Kasumi-1 (cell line): Measurements from ENCODE around the gene ADD2.

ENCODE experiments used
- DNase-seq, 2 experiments: peaks; one replicate each; lab custom pipeline; 2025; lab: John Stamatoyannopoulos, UW

The ADD2 gene

DNA sequence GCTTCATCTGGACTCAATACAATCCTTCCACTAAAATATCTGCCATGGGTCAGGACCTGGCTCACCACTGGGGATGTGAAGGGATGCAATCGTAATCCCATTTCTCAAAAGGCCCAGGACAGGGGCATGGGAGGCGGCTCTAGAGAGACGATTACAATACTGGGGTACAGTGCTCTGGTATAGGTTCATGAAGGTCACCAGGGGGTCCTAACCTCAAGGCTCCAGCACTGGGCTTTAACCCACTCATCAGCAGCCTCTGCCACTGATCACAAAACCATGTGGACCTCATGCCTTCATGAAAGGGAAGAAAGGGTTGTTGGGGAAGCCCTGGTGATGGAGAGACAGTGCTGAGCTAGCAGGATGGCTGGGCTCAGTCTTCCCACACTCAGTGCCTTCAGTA lies 48.8 kb downstream of the ADD2 start:
- no peak for DNase-seq

DNA sequence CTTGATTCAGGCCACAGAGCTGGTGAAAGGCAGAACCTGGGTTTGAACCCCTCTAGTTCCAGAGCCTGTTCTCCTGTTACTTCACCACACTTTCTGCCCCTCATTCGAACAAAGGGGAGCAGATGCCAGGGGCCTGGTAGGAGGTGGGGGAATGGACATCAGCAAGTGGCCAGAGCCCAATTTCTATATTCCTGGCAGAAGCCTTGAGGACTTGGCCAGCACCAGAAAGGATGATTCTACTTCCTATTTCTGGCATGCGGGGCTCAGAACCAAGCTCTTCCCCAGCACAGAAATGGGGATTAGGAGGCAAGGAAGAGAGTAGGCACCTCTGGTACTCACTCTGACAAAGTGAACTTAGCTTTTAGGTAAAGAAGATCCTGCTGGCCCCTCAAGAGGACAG lies 49.3 kb downstream of the ADD2 start:
- no peak for DNase-seq

DNA sequence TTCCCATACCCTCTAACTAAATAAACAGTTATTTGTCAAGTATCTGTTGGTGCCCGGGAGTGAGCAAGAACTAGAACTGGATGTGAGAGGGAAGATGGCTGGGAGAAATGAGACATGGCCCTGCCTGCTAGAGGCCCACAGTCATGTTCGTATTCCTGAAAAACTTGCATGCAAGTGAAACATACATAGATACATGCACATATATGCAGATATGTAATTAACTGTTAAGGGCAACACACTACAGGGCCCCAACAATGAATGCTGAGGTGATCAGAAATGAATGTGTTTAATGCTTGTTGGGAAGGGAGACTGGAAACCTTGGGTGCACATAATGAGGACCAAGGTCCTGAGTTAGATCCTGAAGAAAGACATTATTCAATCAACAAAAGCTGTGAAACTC lies 49.8 kb downstream of the ADD2 start:
- DNase-seq = no peak

DNA sequence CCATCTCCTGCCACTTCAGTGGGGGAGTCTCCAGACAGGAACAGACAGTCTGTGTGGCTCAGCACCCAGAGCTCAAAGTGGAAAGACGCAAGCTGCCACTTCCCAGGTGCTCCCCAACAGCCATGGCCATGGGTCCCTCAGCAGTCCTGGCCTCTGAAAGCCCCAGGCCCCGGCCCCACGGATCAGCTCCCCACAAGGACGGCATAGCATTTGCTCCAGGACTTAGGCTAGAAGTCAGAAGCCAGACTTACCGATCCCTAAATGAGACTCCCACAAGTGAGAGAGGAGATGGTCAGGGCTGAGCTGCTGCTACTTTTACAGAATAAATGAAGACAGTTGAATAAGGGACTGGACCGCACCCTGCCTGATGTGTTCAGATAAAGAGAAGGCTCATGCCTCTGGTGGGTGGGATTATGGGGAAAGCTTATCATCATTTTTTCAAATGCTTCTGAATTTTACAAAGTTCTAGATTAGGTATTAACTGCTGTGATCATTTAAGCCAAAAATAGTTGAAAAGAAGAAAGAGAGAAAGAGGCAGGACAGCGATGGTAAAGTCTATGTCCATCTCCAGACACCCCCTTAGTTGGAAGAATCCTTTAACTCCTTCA lies 50.5 kb downstream of the ADD2 start:
- no peak for DNase-seq

DNA sequence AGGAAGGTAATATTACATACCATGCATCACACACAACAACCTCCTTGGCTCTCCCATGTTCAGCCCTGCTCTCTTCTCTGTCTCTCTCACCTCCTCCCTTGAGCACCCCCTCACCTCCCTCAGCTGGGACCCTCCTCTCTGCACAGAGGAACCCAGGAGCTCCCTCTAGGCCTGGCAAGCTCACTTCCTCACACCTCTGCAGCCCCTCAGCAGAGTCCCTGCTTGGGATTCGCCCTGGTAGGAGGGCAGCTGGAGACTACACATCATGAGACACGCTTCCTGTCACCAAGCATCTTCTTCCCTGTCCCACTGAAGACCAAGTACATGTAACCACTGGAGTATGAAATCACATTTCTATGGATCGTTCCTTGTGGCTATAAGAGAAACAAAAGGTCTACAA lies 51.0 kb downstream of the ADD2 start:
- no peak for DNase-seq

DNA sequence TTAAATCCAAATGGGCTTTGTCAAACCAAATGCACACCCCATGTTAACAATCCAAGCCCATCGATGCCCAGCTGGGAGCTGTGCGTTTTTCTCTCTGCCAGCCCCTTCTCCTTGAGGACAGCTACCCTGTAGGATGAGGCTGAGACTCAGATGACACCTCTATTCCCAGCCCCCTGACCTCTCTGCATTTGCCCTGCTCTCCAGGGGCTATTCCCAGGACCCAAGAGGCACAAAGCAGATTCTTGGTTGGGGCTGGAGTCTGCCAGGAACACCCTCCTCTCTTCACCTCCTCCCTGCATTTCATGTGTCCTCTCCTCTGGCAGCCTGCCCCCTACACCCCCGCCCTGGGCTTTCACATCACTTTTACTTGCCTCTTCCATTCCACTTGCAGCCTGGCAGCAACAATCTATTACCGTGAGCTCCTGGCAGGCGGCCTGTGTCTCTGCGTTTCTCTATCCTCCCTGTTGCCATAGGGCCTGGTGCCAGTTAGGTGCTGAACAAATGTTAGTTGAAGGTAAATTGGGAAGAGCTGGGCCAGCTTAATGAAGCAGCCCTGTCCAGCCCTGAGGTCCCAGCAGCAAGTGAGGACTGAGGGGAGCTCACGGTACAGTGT lies 51.8 kb downstream of the ADD2 start:
- no peak for DNase-seq

DNA sequence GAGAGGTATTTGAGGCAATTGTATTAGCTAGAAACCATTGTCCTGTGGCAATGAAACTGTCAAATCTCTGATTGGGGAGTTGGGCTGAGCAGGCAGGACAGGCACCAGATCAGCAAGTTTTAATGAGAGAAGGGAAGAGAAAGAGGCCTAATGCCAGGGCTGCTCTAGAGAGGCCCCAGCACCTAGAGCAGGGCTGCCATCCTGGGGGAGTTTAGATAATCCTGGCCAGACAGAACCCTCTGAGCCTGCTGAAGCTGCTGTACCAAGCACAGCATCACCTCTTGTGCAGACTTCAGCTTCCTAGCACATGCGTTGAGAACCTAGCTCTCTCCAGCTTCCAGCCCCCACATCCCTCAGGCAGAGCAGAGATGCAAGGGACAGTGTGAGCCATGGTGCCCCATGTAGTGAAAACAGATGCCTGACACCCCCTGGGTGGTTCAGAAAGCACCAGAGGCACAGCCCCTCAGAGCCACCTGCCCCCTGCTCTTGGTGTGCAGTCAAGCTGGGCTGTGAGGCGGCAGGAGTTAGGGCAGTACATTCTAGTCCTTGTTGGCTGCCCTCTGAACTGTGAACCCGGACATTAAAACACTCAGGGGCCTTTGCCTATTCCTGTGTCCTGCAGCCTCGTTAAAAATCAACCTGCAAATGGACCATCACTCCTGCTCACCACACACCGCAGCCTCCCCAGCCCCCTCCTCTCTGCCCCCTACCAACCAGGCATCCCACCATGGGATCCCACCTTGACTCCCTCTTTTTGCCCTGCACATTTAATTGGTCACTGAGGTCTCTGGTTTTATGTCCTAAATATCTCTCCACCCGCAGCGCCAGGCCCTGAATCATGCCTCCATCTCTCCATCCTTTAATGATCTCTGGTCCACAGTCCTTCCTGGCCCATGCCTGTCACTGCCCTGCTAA lies 52.7 kb downstream of the ADD2 start:
- no peak for DNase-seq

DNA sequence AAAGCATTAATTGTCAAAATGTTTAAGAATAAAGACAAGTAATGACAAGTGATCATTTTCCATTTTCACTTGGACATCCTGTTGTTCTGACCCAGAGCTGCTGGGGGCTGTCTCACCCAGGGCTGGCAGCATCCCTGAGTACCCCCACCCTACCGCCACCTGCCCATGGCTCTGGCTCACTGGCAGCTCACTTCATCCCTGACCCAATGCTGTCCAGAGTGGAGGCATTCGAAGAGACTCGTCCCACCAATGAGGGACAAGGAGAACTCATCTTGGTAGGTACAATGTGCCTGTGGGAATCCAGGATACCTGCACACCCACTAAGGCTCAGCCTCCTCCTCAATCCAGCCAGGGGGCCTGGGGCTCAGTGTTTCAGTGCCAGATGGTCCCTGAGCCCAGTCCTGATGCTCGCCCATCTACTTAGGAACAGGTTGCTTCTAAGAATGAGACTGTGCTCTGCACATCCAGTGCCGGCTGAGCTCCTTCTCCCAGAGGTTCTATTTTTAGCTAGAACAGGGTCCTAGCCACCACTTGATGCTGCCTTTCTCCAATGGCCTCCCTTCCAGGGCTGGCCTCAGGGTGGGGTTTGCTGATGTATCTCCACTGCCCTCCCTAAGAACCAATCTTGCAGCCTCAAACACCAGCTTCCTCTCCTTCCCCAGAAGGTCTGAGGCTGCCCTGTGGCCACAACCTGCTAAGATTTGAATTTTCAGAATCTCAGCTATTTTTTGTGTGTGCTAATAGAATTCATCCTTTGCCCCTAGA lies 53.7 kb downstream of the ADD2 start:
- no peak for DNase-seq

DNA sequence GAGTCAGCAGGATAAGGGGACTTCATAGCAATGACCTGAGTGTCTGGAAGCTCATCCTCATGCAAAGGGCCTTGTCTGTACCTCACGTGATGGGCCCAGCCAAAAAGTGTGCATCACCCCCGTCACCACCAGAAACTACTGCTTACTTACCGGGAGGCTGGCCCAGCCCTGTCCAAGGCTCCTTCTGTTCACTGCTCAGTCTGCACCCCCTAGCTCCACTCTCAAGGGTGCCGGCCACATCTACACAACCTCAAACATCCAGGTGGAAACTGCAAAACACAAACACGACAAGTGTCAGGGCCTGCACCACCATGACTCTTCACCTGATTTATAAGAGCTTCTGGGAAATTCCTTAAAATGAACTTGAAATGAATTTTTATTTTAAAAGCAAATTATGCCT lies 55.1 kb downstream of the ADD2 start:
- DNase-seq = no peak

DNA sequence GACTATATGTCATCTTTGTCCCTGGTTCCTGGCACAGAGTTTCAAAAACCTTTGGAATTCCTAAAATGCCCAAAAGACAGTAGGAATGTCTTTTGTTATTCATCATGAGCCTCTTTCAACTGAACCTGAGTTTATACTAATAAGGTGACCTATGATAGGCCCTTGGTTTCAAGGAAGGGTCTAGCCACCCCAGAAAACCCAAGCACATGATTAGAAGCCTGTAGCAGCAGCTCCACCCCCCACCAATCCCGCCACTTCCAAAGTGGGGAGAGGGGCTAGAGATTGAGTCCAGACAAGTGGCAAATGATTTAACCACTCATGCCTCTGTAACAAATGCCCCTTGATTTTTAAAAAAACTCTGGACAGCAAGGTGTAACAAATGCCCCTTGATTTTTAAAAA lies 56.8 kb downstream of the ADD2 start:
- no peak for DNase-seq

DNA sequence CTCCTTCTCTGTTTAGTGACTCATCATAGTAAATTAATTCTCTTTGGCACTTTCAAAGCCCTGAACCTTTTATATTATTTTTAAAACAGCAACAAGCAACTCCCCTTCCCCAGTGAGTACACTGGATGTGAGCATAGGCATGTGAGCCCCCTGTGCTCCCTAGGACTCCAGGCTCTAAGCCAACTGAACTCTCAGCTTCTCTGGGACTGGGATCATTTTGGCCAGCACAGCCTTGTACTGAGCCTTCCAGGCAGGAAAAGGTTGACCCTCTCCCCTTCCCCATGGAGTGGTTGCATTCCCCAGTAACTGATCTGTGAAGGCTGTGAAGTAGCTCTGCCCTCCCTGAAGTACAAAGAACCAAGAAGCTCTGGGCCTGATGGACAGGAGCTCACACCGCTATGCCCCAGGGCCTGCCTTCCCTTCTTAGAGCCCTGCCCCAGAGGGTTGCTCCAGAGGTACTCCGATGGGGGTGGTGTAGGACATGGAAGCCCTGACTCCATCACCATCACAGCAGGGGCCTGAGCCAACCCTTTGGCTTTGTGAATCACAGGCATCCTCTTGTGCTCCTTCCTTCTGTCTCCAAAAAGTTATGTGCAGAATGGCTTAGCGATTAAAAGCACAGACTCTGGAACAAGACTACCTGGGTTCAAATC lies 57.8 kb downstream of the ADD2 start:
- DNase-seq = no peak

DNA sequence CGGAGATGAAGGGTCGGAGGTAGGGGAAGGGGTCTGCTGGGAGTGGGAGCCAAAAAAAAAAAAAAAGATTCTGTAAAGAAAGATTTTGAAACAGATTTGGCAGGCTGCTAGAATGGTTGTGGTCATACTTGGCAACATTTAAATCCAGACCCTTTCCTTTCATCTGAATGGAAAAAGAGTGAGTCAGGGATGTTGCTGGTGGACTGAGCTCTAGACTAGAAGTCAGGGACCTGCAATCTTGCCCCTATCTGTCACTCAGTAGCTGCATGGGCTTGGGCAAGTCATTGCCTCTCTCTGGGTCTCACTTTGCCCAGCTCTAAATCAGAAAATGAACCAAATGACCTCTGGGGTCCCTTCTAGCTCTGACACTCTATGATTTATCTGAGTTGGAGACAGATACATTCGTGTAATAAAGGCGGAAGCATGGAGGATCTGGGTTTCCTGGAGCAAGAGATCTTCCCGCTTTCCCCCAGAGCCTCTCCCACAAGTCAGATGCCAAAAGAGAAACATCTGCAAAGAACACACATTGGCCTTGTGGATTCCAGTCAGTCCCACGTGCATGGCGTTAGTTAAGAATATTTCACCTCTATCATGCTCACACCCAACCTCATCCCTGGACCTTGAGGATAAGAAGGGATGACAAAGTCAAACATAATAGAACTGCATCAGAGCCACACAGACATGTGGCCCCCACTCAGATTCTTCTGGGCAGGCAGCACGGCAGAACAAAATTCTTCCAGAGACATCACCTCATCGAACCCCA lies 58.5 kb downstream of the ADD2 start:
- no peak for DNase-seq

DNA sequence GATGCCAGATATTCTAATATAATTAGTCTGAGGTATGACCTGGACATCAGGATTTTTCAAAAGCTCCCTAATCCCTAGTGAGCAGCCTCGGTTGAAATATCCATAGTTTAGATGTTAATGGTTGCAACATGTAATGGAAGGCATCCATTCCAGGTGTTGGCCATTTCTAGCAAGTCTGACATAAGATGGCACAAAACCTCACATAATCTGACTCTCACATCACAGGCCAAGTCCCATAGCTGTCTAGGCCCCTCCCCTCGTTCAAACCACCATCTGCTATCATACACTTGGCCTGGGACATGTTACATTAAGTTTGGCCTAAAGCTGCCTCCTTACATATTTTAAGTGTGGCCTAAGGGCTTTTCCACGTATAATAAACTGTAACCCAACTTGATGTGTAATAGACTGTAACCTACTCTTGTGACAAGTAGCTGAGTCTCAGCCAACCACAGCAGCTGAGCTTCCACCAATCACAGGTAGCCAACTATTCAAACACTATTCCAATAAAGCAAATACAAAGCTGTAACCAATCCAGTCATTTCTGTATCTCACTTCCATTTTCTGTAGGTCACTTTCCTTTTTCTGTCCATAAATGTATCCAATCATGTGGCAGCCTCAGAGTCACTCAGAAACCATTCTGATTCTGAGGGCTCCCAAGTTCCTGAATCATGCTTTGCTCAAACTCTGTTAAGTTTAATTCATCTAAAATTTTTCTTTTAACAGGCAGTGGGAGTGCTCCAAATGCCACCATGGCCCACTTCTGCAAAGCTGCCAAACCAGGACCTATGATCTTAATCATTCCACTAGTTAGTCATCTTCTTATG lies 59.4 kb downstream of the ADD2 start:
- no peak for DNase-seq

DNA sequence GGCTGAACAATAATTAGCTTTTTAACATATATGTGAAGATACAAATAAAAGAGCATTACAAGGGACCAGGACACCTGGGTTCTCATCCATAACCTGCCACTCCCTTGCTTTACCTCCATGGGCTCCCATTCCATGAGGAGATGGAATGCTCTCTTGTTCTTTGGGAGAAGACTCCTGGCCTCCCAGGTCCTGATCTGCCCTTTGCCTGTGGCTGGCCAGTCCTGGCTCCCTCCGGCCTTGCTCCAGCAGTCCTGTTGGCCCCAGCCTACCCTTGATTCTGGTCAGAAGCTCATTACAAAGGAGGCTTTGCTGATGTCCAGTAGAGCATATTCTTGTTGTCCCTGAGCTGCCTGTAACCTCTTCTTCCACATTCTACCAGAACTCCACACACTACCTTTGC lies 60.3 kb downstream of the ADD2 start:
- DNase-seq = no peak

DNA sequence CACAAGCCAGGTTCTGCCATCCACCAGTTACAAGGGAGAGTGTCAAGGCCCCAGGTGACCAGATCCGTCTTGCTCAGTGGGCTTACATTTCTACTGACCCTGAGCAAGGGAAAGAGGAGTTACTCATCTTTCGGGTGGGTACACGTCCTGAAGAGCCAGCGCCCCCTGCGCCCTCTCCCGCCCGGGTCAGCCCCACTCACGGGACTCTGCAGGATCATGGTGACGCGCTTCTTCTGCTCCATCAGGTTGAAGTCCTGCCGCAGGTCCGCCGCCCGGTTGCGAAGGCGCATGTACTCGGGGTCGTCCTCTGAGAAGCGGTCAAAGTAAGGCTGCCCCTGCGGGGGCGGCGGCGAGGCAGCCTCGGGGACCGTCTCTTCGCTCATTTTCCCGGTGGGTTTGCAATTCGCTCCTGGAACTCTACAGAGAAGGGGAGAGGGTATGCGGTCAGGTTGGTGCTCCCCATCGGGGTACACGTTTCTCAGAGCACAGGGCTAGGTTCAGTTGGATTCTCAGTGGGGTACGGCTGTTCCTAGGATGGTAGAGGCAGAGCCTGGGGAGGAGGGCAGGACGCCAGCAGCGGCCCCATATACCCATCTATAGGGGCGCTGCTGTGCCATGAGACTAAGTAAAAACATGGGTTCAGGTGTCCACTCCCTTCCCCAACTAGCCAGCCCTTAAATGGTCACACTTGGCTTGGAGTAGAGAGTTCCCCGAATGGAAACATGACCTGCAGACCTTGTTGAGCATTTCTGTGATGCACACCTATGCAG lies 61.8 kb downstream of the ADD2 start:
- no peak for DNase-seq

DNA sequence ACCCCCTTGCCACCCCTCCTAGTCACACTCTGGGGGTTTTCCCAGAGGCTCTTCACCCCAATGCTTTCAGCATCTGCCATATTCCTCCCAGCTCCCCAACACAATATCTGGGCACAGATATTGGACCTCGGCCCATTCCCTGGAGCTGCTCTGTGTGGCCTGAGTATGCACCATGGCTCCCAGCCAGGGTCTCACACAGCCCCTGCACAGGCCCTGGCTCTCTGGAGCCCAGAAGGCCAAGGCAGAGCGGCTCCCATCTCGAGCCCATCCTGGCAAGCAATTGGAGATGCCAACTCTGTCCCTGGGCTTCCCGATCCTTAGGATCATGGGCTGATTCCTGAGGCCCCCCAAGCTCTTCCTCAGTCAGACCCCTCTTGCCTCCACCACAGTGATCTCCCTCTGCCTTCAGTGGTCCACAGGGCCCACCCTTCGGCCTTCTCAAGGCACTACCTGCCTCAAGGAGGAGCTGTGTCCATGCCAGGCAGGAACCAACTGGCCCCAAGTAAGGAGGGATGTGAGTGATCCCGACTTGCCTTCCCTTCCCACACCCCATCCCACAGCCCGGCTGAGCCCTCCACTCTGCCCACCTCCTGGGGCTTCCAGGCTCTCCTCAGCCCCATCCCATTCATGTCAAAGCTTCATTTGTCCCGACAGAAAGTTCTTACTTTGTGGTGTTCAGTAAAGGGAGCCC lies 62.7 kb downstream of the ADD2 start:
- no peak for DNase-seq

DNA sequence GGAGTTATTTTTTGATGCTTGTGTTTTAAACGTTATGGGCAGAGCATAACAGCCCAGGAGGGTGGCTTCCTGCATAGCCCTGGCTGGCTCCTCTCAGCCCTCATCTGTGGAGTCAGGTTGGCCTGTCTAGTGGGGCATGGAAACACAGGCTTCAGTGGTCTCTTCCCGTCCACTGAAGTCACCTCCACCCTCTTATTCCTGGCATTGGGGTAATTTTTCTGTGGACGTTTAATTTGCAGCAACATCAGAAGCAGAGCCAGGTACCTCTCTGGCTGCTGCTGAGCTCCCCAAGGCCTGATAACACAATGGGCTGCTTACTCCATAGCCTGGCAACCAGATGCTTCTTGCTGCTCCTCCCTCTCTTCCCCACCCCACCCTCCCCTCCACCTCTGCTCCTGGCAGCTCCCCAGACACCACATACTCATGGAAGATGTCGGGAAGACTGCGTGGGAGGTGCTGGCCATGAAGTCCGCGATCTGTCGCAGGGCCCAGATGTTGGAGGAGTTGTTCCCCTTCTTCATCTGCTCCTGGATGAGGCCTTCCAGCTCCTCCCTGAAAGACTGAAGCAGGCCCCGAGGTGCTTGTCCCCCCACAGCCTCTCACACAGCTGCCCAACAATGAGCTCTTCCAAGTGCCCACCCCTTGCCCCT lies 64.0 kb downstream of the ADD2 start:
- DNase-seq = no peak

DNA sequence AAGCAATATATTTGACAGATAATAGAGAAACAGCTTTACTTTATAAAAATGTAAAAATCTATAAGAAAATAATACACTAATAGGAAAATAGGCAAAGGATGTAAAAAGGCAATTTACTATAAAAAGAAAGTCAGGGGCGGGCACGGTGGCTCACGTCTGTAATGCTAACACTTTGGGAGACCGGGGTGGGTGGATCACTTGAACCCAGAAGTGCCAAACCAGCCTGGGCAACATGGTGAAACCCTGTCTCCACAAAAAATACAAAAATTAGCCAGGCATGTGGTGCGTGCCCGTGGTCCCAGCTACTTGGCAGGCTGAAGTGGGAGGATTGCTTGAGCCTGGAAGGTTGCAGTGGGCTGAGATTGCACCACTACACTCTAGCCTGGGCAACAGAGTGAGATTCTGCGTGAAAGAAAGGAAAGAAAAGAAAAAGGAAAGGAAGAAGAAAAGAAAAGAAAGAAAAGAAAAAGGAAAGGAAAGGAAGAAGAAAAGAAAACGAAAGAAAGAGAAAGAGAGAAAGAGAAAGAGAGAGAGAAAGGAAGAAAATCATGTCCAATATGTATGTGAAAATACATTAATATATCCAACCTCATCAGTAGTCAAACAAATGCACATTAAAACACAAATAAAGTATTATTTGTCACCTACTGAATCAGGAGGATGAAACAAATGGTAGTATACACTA lies 65.1 kb downstream of the ADD2 start:
- no peak for DNase-seq
